HG03442 (cell line): ENCODE data around the gene KLF7.

Experiments
- ATAC-seq: cut with Tn5 transposase; IDR thresholded peaks from one replicate; pipeline ENCODE4 v1.9.1; 2021; ENCODE audit warnings: mild to moderate bottlenecking, moderate library complexity; ENCODE audit not compliant: unreplicated experiment

Gene KLF7

GRCh38 chr2:207167099-207167923 lies 1.6 kb upstream of the KLF7 start:
- peak; percentile 2 for ATAC-seq

- peak; percentile 36 for ATAC-seq
These were observed 776 bp upstream of the KLF7 start for GRCh38 chr2:207166349-207167098.

GRCh38 chr2:207166039-207166348 lies 246 bp upstream of the KLF7 start:
- peak; percentile 94 for ATAC-seq

GRCh38 chr2:207164006-207164831 lies 1.5 kb downstream of the KLF7 start:
- ATAC-seq = no peak

GRCh38 chr2:207163756-207164005 lies 2.1 kb downstream of the KLF7 start:
- ATAC-seq = no peak

GRCh38 chr2:207163053-207163755 lies 2.5 kb downstream of the KLF7 start:
- ATAC-seq = no peak

GRCh38 chr2:207162316-207162715 lies 3.4 kb downstream of the KLF7 start:
- ATAC-seq = no peak

- ATAC-seq = no peak
These were observed 4.3 kb downstream of the KLF7 start for GRCh38 chr2:207161247-207162123.

GRCh38 chr2:207160115-207160514 lies 5.6 kb downstream of the KLF7 start:
- no peak for ATAC-seq

- no peak for ATAC-seq
These were observed 6.7 kb downstream of the KLF7 start for GRCh38 chr2:207159002-207159401.

- ATAC-seq = no peak
These were observed 8.0 kb downstream of the KLF7 start for GRCh38 chr2:207157731-207158130.

- no peak for ATAC-seq
These were observed 8.6 kb downstream of the KLF7 start for GRCh38 chr2:207157162-207157481.

- peak; percentile 88 for ATAC-seq
These were observed 9.1 kb downstream of the KLF7 start for GRCh38 chr2:207156451-207157161.

- no peak for ATAC-seq
These were observed 10.0 kb downstream of the KLF7 start for GRCh38 chr2:207155516-207156444.

- ATAC-seq = no peak
These were observed 10.9 kb downstream of the KLF7 start for GRCh38 chr2:207154556-207155510.

- ATAC-seq = no peak
These were observed 12.3 kb downstream of the KLF7 start for GRCh38 chr2:207153266-207153975.

- no peak for ATAC-seq
These were observed 14.7 kb downstream of the KLF7 start for GRCh38 chr2:207151048-207151447.
